Measurements from ENCODE around the gene DLGAP4. TPM values are rescaled to one million over a fixed set of nuclear protein-coding genes. Genes with fewer than 3 reads are reported as not detected.

The DLGAP4 gene
- total and polyA plus RNA-seq, 9 of the 15 experiments (the other 6 are each of a cell fraction or from before 2014, with no cell fraction given): 0.31 to 34.1 (median 4.5) TPM

DNA sequence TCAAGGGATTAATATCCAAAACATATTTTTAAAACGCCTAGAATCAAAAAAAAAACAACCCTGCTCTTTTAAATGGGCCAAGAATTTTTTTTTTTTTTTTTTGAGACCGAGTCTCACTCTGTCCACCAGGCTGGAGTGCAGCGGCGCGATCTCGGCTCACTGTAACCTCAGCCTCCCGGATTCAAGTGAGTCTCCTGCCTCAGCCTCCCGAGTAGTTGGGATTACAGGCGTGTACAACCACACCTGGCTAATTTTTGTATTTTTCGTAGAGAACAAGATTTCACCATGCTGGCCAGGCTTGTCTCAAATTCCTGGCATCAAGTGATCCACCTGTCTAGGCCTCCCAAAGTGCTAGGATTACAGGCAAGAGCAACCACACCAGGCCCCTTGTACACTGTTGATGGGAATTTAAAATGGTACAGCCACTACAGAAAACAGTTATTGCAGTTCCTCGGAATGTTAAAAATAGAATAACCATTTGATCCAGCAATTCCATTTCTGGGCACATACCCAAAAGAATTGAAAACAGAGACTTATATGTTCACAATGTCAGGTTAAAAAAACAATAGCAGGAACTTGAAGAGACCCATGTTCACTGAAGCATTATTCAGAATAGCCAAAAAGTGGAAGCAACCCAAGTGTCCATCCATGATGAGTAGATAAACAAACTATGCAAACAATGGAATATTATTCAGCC is 232.0 kb downstream of the DLGAP4 start:
- Histone ChIP-seq H3K27me3 (ENCODE audit: control insufficient read depth in 2 of 2, insufficient read depth in 2 of 2, low read length in 2 of 2) (no peaks in the 10 kb centered on the region), H3K9me1 (ENCODE audit: control insufficient read depth, insufficient read depth, low read length) (no peaks in the 10 kb centered on the region), H3K27ac (ENCODE audit: extremely low read depth, low read depth, low read length) (no peak overlapping the region), H3K36me3 (ENCODE audit: control insufficient read depth, insufficient read depth, low read length) (no peaks in the 10 kb centered on the region), H3K4me2 (ENCODE audit: insufficient read depth, low read length) (no peak overlapping the region), H3K9ac (ENCODE audit: insufficient read depth in 1 of 2, low read depth in 2 of 2, low read length in 2 of 2) (no peak overlapping the region), H3K4me3 (no peak overlapping the region), H4K20me1 (replicated peaks; ENCODE audit: control insufficient read depth, insufficient read depth, low read length) (no peaks in the 10 kb centered on the region), H2AFZ (ENCODE audit: low read depth, low read length) (no peak overlapping the region), H3K79me2 (ENCODE audit: control insufficient read depth, insufficient read depth, low read length) (no peaks in the 10 kb centered on the region), H3K9me3 (replicated peaks; ENCODE audit: control insufficient read depth, insufficient read depth, low read depth, low read length) (no peaks in the 10 kb centered on the region), H3K4me1 (replicated peaks in 1 of 2; ENCODE audit: control insufficient read depth in 2 of 2, insufficient read depth in 2 of 2, low read length in 2 of 2) (peaks cover 0 to 27% of the 10 kb centered on the region in 2 experiments; a peak in 3 of 5 replicates)
- ChIA-PET POLR2A (interaction anchor here (0.6 kb wide), 1 partner anchor 51 kb away, joined by 3 read pairs; no protein-coding TSS in a partner anchor), CTCF (ENCODE audit: low intra/inter-chr PET ratio) (no interaction called here)
- 57% methylated on average over 11 of the region's 11 CpGs for WGBS (ENCODE audit: insufficient coverage, low coverage, missing lambda C conversion rate)
- BruUV-seq (replicated peaks): no TSS peak
- ATAC-seq: no peak
- no peak for DNase-seq (ENCODE audit: extremely low read depth in 1 of 4, low spot score in 3 of 4)
- no peak for FAIRE-seq
- TF ChIP-seq ZEB2 (IDR thresholded peaks at IDR 0.05) (no peak), ZNF551 (CRISPR knock-in tag; IDR thresholded peaks at IDR 0.05) (no peak), JUNB (CRISPR knock-in tag; conservative IDR thresholded peaks at IDR 0.05) (no peak), XRCC4 (IDR thresholded peaks at IDR 0.05; ENCODE audit: extremely low read depth, insufficient read depth, insufficient read length) (no peak)
- TF ChIP-seq, protein P1, sequence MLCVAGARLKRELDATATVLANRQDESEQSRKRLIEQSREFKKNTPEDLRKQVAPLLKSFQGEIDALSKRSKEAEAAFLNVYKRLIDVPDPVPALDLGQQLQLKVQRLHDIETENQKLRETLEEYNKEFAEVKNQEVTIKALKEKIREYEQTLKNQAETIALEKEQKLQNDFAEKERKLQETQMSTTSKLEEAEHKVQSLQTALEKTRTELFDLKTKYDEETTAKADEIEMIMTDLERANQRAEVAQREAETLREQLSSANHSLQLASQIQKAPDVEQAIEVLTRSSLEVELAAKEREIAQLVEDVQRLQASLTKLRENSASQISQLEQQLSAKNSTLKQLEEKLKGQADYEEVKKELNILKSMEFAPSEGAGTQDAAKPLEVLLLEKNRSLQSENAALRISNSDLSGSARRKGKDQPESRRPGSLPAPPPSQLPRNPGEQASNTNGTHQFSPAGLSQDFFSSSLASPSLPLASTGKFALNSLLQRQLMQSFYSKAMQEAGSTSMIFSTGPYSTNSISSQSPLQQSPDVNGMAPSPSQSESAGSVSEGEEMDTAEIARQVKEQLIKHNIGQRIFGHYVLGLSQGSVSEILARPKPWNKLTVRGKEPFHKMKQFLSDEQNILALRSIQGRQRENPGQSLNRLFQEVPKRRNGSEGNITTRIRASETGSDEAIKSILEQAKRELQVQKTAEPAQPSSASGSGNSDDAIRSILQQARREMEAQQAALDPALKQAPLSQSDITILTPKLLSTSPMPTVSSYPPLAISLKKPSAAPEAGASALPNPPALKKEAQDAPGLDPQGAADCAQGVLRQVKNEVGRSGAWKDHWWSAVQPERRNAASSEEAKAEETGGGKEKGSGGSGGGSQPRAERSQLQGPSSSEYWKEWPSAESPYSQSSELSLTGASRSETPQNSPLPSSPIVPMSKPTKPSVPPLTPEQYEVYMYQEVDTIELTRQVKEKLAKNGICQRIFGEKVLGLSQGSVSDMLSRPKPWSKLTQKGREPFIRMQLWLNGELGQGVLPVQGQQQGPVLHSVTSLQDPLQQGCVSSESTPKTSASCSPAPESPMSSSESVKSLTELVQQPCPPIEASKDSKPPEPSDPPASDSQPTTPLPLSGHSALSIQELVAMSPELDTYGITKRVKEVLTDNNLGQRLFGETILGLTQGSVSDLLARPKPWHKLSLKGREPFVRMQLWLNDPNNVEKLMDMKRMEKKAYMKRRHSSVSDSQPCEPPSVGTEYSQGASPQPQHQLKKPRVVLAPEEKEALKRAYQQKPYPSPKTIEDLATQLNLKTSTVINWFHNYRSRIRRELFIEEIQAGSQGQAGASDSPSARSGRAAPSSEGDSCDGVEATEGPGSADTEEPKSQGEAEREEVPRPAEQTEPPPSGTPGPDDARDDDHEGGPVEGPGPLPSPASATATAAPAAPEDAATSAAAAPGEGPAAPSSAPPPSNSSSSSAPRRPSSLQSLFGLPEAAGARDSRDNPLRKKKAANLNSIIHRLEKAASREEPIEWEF (CRISPR knock-in tag; IDR thresholded peaks at IDR 0.05): no peak
- TF ChIP-seq, protein P2, sequence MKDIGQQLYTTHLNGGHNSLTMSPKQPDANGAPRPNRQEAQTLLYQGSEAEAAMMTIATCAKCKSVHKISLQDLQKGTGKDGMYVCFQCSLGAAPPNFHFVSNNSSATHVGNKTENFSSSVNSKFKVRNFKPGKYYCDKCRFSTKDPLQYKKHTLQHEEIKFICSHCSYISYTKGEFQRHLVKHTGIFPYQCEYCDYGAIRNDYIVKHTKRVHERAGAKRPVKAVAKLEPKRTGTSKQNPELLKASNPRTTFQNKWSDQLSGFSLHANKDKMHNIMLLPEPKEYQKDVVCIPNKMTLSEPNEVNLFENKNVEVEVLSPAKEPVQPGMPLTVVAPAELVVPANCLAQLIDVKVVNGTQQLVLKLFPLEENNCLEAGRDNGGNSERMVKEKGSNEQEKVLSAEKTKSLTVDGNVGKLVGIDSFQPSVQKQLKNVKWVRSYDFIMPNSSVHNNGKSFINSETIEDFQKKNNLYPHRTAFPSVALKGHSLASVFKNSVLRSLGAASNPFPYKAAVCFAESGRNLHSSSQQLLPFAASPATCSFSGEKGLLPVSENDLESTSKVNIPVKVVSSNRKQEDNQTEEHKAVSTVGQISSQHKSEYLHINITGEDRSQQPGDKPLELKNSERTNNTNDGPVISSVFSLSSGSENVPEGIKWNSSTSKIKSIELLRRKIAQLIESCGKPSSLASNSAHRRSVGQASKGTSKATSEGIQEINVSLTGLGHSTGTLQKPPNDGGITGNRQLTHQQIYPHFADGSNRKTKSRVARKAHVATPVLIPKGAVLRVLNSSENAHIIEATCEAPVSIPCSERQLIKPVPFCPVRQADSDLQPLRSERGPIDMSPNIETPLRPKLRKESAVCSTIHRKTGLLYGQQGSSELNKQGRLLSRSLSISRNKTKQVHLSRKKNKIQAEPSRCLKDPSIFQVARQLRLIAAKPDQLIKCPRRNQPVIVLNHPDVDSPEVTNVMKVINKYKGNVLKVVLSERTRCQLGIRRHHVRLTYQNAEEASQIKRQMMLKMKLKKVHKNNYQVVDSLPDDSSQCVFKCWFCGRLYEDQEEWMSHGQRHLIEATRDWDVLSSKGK (CRISPR knock-in tag; IDR thresholded peaks at IDR 0.05): no peak
- TF ChIP-seq, protein P3, sequence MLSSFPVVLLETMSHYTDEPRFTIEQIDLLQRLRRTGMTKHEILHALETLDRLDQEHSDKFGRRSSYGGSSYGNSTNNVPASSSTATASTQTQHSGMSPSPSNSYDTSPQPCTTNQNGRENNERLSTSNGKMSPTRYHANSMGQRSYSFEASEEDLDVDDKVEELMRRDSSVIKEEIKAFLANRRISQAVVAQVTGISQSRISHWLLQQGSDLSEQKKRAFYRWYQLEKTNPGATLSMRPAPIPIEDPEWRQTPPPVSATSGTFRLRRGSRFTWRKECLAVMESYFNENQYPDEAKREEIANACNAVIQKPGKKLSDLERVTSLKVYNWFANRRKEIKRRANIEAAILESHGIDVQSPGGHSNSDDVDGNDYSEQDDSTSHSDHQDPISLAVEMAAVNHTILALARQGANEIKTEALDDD (IDR thresholded peaks at IDR 0.05): no peak
- intact Hi-C loops (cut with micrococcal nuclease) (no loop called here), in situ Hi-C loops (cut with MboI) (no loop called here)

Measured in K562 (cell line).